Neural progenitor cell (in vitro differentiated cells): ENCODE data around the gene ANKRD12. TPM values are rescaled to one million over a fixed set of nuclear protein-coding genes. Genes with fewer than 3 reads are reported as not detected.

Source experiments
- DNase-seq: peaks from one replicate; pipeline ENCODE4 v3.0.0-alpha.2; 2016; ENCODE audit warnings: low spot score
- H2AFZ ChIP-seq: fragments of 200-600 bp; sonication (generic); replicated peaks from 2 replicates; pipeline ENCODE4 v1.6.1; 2016; ENCODE audit warnings: antibody characterized with exemption
- H3F3A ChIP-seq: fragments of 200-600 bp; sonication (generic); 2 replicates; pipeline ENCODE4 v1.6.1; 2016; ENCODE audit warnings: antibody characterized with exemption, low read depth
- H3K27ac ChIP-seq: fragments of 200-600 bp; sonication (generic); 2 replicates; pipeline ENCODE4 v1.5.1; 2016; ENCODE audit warnings: mild to moderate bottlenecking
- H3K27me3 ChIP-seq: fragments of 200-600 bp; sonication (generic); 2 replicates; pipeline ENCODE4 v1.6.1; 2016; ENCODE audit warnings: mild to moderate bottlenecking, moderate library complexity
- H3K36me3 ChIP-seq: fragments of 200-600 bp; sonication (generic); 2 replicates; pipeline ENCODE4 v1.5.1; 2016
- H3K4me1 ChIP-seq: fragments of 200-600 bp; sonication (generic); 2 replicates; pipeline ENCODE4 v1.6.1; 2016; ENCODE audit warnings: mixed run types
- H3K4me2 ChIP-seq: fragments of 200-600 bp; sonication (generic); 2 replicates; pipeline ENCODE4 v1.6.1; 2016
- H3K4me3 ChIP-seq: fragments of 200-600 bp; sonication (generic); 2 replicates; pipeline ENCODE4 v1.5.1; 2016
- H3K79me2 ChIP-seq: fragments of 200-600 bp; sonication (generic); 2 replicates; pipeline ENCODE4 v1.6.1; 2016; ENCODE audit warnings: low read depth
- H3K9ac ChIP-seq: fragments of 200-600 bp; sonication (generic); 2 replicates; pipeline ENCODE4 v1.6.1; 2016
- H3K9me3 ChIP-seq: fragments of 200-600 bp; sonication (generic); 2 replicates; pipeline ENCODE4 v1.5.1; 2016; ENCODE audit warnings: low read depth
- H4K20me1 ChIP-seq: fragments of 200-600 bp; sonication (generic); 2 replicates; pipeline ENCODE4 v1.6.1; 2016; ENCODE audit warnings: low read depth
- H3K27ac Mint-ChIP-seq: 3 replicates; pipeline ENCODE4 v1.8.0; 2021; ENCODE audit warnings: mixed read lengths
- H3K27me3 Mint-ChIP-seq: 2 replicates; pipeline ENCODE4 v1.8.0; 2022; ENCODE audit warnings: low read depth, mild to moderate bottlenecking, inconsistent platforms, moderate library complexity, mixed read lengths; ENCODE audit not compliant: insufficient read depth
- H3K36me3 Mint-ChIP-seq: 3 replicates; pipeline ENCODE4 v1.8.0; 2021; ENCODE audit warnings: mixed read lengths
- H3K4me1 Mint-ChIP-seq: 3 replicates; pipeline ENCODE4 v1.8.0; 2021; ENCODE audit warnings: mixed read lengths
- H3K4me3 Mint-ChIP-seq: 3 replicates; pipeline ENCODE4 v1.8.0; 2021; ENCODE audit warnings: mild to moderate bottlenecking, moderate library complexity, mixed read lengths
- H3K9me3 Mint-ChIP-seq: 3 replicates; pipeline ENCODE4 v1.8.0; 2020; ENCODE audit warnings: mixed read lengths
- EZH2 ChIP-seq: fragments of 200-600 bp; sonication (generic); IDR thresholded peaks from 2 replicates; pipeline ENCODE4 v1.6.1; 2017; ENCODE audit warnings: antibody characterized with exemption, mild to moderate bottlenecking, moderate library complexity
- EZH2phosphoT487 ChIP-seq: fragments of 200-600 bp; sonication (generic); IDR thresholded peaks from 2 replicates; pipeline ENCODE4 v1.6.1; 2017; ENCODE audit warnings: antibody characterized with exemption
- small RNA-seq: library from RNA; depleted of rRNA; stranded (forward); fragments of <200 nt; gene quantifications from one replicate; pipeline ENCODE3, GENCODE V24; 2015
- total RNA-seq: library from RNA; depleted of rRNA; stranded (reverse); fragments of >200 nt; gene quantifications from 2 replicates; pipeline ENCODE4 v1.2.3, GENCODE V29; 2015; ENCODE audit warnings: low replicate concordance
- TF ChIP-seq, protein P1 (sequence below): fragments of 200-600 bp; sonication (generic); IDR thresholded peaks from 2 replicates; pipeline ENCODE4 v1.5.1; 2017; ENCODE audit warnings: antibody characterized with exemption, mild to moderate bottlenecking

The ANKRD12 gene
- total RNA-seq, 1 donor from 2014 or later = 38.2 TPM

GRCh38 chr18:9333441-9334328 lies 197.1 kb downstream of the ANKRD12 start:
- Histone ChIP-seq H3K4me1 (no peaks in the 10 kb centered on the region), H3K4me2 (peak overlapping the region; percentile 77), H3K9ac (no peak overlapping the region), H2AFZ (peak overlapping the region; percentile 54), H3K36me3 (peaks cover 5% of the 10 kb centered on the region), H3K79me2 (peaks cover 35% of the 10 kb centered on the region), H3K4me3 (peak overlapping the region; percentile 76), H3F3A (peaks cover 15% of the 10 kb centered on the region), H3K27ac (no peak overlapping the region), H3K9me3 (no peaks in the 10 kb centered on the region), H3K27me3 (peaks cover 14% of the 10 kb centered on the region), H4K20me1 (no peaks in the 10 kb centered on the region)
- Mint-ChIP-seq H3K36me3 (peaks cover 12% of the 10 kb centered on the region), H3K27ac (peak overlapping the region; percentile 72), H3K4me1 (peaks cover 20% of the 10 kb centered on the region), H3K27me3 (peaks cover 2% of the 10 kb centered on the region), H3K4me3 (peak overlapping the region; percentile 97), H3K9me3 (peaks cover 15% of the 10 kb centered on the region)
- DNase-seq = peak; percentile 85
- no peak for TF ChIP-seq EZH2phosphoT487
- TF ChIP-seq, protein P1, sequence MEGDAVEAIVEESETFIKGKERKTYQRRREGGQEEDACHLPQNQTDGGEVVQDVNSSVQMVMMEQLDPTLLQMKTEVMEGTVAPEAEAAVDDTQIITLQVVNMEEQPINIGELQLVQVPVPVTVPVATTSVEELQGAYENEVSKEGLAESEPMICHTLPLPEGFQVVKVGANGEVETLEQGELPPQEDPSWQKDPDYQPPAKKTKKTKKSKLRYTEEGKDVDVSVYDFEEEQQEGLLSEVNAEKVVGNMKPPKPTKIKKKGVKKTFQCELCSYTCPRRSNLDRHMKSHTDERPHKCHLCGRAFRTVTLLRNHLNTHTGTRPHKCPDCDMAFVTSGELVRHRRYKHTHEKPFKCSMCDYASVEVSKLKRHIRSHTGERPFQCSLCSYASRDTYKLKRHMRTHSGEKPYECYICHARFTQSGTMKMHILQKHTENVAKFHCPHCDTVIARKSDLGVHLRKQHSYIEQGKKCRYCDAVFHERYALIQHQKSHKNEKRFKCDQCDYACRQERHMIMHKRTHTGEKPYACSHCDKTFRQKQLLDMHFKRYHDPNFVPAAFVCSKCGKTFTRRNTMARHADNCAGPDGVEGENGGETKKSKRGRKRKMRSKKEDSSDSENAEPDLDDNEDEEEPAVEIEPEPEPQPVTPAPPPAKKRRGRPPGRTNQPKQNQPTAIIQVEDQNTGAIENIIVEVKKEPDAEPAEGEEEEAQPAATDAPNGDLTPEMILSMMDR = no peak
- no peak for TF ChIP-seq EZH2

DNA sequence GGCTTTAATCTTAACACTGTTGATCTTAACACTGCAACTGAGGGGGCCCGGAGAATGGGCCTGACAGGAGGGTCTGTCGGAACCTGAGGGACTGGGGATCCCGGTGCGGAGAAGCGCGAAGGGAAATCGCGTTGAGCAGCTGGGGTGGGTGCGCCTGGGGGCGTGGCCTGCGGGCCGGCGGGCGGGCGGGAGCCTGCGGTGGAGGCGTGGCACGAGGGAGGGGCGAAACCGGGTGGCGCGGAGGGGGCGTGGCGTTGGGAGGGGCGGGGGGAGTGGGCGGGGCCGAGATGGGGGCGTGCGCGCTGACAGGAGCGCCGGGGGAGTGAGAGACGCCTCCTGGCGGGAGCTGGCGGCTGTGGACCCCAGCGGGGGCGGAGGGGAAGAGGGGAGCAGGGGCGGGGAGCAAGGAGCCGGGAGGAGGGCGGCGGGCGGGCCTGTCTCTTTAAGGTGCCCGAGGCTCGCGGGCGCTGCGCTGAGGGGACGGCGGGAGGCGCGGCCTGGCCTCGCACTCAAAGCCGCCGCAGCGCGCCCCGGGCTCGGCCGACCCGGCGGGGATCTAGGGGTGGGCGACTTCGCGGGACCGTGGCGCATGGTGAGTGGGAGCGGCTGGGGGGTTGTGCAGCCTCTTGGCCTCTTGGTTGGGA lies 197.9 kb downstream of the ANKRD12 start, which contains the start of gene TWSG1:
Gene TWSG1 (plus strand): TSS at position 445 of the 644 bp plus-strand sequence. CDS start 2,457 bp downstream, outside the sequence.
- peak within 1 kb of the TSS; percentile 32 for H3K27ac ChIP-seq
- H3K9me3 ChIP-seq = no peaks in the 10 kb centered on the region
- peak within 1 kb of the TSS; percentile 51 for H3K9ac ChIP-seq
- TF ChIP-seq, protein P1 = peak; percentile 53
- no peak for TF ChIP-seq EZH2phosphoT487
- no peak for TF ChIP-seq EZH2
- peaks cover 7% of the 10 kb centered on the region for H3K9me3 Mint-ChIP-seq
- no peaks in the 10 kb centered on the region for H3K4me1 ChIP-seq
- H3K4me2 ChIP-seq = peak within 1 kb of the TSS; percentile 78
- peaks cover 15% of the 10 kb centered on the region for H3F3A ChIP-seq
- no peaks in the 10 kb centered on the region for H4K20me1 ChIP-seq
- H3K27me3 Mint-ChIP-seq = peaks cover 2% of the 10 kb centered on the region
- DNase-seq = peak; percentile 98
- H3K4me3 Mint-ChIP-seq = peak within 1 kb of the TSS; percentile 97
- peaks cover 14% of the 10 kb centered on the region for H3K27me3 ChIP-seq
- peaks cover 5% of the 10 kb centered on the region for H3K36me3 ChIP-seq
- H3K4me1 Mint-ChIP-seq = peaks cover 20% of the 10 kb centered on the region
- H3K36me3 Mint-ChIP-seq = peaks cover 10% of the 10 kb centered on the region
- H3K4me3 ChIP-seq = peak within 1 kb of the TSS; percentile 76
- peaks cover 35% of the 10 kb centered on the region for H3K79me2 ChIP-seq
- H3K27ac Mint-ChIP-seq = peak within 1 kb of the TSS; percentile 79
- H2AFZ ChIP-seq = peak within 1 kb of the TSS; percentile 77

DNA sequence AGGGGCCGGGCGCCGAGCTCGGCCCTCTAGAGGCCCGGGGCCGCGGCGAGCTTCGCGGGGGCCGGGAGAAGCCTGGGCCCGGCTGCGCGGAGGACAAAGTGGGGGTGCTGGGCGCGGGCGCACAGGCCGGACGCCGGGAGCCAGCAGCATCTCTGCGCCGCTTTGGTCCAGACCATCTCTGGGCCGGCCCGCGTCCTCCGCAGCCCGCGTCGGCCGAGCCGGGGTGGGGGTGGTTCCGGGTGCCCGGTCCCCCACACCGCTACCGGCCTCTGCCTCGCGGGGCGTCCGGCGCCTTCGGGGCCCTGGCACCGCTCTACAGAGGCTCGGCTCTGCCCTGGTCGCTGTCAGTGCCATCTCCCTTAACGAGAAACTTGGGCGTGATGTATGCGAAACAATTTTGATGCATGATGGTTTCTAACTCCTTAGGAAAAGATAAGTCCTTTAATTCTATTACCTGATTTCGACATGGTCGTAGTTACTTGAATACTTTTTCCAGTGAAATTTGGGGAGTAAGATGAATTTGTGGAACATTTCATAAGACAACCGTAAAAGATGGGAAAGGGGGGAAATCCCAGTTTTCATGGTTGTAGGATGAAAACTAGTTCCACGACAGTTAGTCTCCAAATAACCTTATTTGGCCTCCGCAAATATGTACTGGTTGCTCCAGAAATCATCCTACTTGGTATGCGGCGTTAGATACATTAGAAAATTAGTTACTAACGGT lies 198.6 kb downstream of the ANKRD12 start:
- H3K27me3 Mint-ChIP-seq = peaks cover 2% of the 10 kb centered on the region
- H3K4me2 ChIP-seq = peak overlapping the region; percentile 78
- H3K4me1 Mint-ChIP-seq = peaks cover 20% of the 10 kb centered on the region
- H4K20me1 ChIP-seq = no peaks in the 10 kb centered on the region
- peaks cover 6% of the 10 kb centered on the region for H3K9me3 Mint-ChIP-seq
- no peaks in the 10 kb centered on the region for H3K9me3 ChIP-seq
- H3K9ac ChIP-seq = peak overlapping the region; percentile 51
- H3K27ac Mint-ChIP-seq = peak overlapping the region; percentile 79
- peaks cover 5% of the 10 kb centered on the region for H3K36me3 ChIP-seq
- peaks cover 35% of the 10 kb centered on the region for H3K79me2 ChIP-seq
- TF ChIP-seq EZH2 = no peak
- TF ChIP-seq EZH2phosphoT487 = no peak
- TF ChIP-seq, protein P1 = no peak
- H3K4me3 ChIP-seq = peak overlapping the region; percentile 76
- H3K4me1 ChIP-seq = no peaks in the 10 kb centered on the region
- peaks cover 15% of the 10 kb centered on the region for H3F3A ChIP-seq
- peaks cover 14% of the 10 kb centered on the region for H3K27me3 ChIP-seq
- peak overlapping the region; percentile 97 for H3K4me3 Mint-ChIP-seq
- H3K36me3 Mint-ChIP-seq = peaks cover 13% of the 10 kb centered on the region
- DNase-seq = peak; percentile 3
- H3K27ac ChIP-seq = peak overlapping the region; percentile 32
- peak overlapping the region; percentile 77 for H2AFZ ChIP-seq

Small RNAs within 50 kb of the gene (small RNA-seq; reads per million reads assigned to genes)
- gene RF00019 = not detected

Other genes with a start within 250 kb of the ANKRD12 start
- 140 and 228 TPM in 2 replicates for gene NDUFV2, start 34.1 kb upstream of the ANKRD12 start, total RNA-seq
- gene TWSG1, start 198.0 kb downstream of the ANKRD12 start, total RNA-seq = 50.5 and 87.9 TPM in 2 replicates